KMS-11 (cell line): ENCODE data around the gene LASP1.

Experiments used
- H2AFZ ChIP-seq: fragments of 200-600 bp; sonication (generic); 2 replicates; pipeline ENCODE4 v1.6.1; 2016; ENCODE audit warnings: antibody characterized with exemption, mixed run types, low read depth
- H3K27ac ChIP-seq: fragments of 200-600 bp; sonication (generic); 2 replicates; pipeline ENCODE4 v1.6.1; 2016; ENCODE audit warnings: mild to moderate bottlenecking, mixed run types
- H3K27me3 ChIP-seq: fragments of 200-600 bp; sonication (generic); 2 replicates; pipeline ENCODE4 v1.6.1; 2017; ENCODE audit warnings: mild to moderate bottlenecking, low read depth, mixed run types, moderate library complexity; ENCODE audit not compliant: insufficient read depth
- H3K36me3 ChIP-seq: fragments of 200-600 bp; sonication (generic); 2 replicates; pipeline ENCODE4 v1.6.1; 2017; ENCODE audit warnings: mild to moderate bottlenecking, mixed run types; ENCODE audit not compliant: insufficient read depth
- H3K4me1 ChIP-seq: fragments of 200-600 bp; sonication (generic); 2 replicates; pipeline ENCODE4 v1.6.1; 2016; ENCODE audit warnings: mild to moderate bottlenecking, low read depth, mixed run types; ENCODE audit not compliant: poor library complexity, severe bottlenecking
- H3K4me2 ChIP-seq: fragments of 200-600 bp; sonication (generic); 2 replicates; pipeline ENCODE4 v1.7.0; 2016; ENCODE audit warnings: mild to moderate bottlenecking, mixed run types
- H3K4me3 ChIP-seq: fragments of 200-600 bp; sonication (generic); IDR thresholded peaks from 2 replicates; pipeline ENCODE4 v1.6.1; 2017; ENCODE audit warnings: low read depth, low read length, mixed read lengths; ENCODE audit not compliant: insufficient read depth
- H3K79me2 ChIP-seq: fragments of 200-600 bp; sonication (generic); 2 replicates; pipeline ENCODE4 v1.6.1; 2016; ENCODE audit warnings: low read depth, mixed run types; ENCODE audit not compliant: insufficient read depth
- H3K9ac ChIP-seq: fragments of 200-600 bp; sonication (generic); 2 replicates; pipeline ENCODE4 v1.6.1; 2016; ENCODE audit warnings: mild to moderate bottlenecking, mixed run types
- H4K20me1 ChIP-seq: fragments of 200-600 bp; sonication (generic); 2 replicates; pipeline ENCODE4 v1.6.1; 2016; ENCODE audit warnings: mild to moderate bottlenecking, mixed run types; ENCODE audit not compliant: insufficient read depth
- TF ChIP-seq, protein P1 (sequence below): fragments of 200-600 bp; sonication (generic); conservative IDR thresholded peaks from 2 replicates; pipeline ENCODE4 v1.6.1; 2017; ENCODE audit warnings: low read depth, mild to moderate bottlenecking, antibody characterized with exemption, low read length, moderate library complexity, mixed read lengths

Gene LASP1, protein sequence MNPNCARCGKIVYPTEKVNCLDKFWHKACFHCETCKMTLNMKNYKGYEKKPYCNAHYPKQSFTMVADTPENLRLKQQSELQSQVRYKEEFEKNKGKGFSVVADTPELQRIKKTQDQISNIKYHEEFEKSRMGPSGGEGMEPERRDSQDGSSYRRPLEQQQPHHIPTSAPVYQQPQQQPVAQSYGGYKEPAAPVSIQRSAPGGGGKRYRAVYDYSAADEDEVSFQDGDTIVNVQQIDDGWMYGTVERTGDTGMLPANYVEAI

DNA sequence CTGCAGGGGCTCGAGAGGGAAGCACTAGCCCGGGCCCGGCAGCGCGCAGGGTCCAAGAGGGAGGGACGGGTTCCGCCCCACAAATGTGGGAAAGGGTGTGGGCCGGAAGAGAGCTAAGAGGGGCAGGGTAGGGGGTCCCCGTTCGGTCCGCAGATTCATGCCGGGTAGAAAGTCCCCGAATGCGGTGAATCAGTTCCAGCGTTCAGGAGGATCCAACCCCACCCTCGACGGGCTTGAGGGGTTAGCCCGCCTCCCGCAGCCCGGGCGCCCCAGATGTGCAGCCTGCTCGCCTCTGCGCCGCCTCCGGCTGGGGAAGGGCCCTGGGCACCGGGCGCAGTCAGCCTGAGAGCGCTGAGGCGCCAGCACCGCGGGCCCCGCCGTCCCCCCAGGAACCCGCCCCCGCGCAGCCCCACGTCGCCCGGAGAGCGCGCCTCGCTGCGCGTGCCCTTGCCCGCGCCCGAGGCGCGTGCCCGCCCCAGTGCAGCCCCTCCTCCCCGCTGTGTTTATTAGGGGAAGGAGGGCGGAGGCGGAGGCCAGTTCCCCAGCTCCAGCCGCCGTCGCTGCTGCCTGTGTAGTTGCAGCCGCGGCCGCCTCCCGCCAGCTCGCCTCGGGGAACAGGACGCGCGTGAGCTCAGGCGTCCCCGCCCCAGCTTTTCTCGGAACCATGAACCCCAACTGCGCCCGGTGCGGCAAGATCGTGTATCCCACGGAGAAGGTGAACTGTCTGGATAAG lies at the start of gene LASP1:
Gene LASP1, plus strand, starts transcription at position 533 of the 733 bp plus-strand sequence. Its CDS starts 132 bp downstream, at position 665.
- H3K27ac ChIP-seq: peak within 1 kb of the TSS; percentile 74
- H2AFZ ChIP-seq: peak within 1 kb of the TSS; percentile 56
- H3K4me1 ChIP-seq: peaks cover 24% of the 10 kb centered on the region
- H4K20me1 ChIP-seq: no peaks in the 10 kb centered on the region
- H3K9ac ChIP-seq: peak within 1 kb of the TSS; percentile 62
- H3K4me2 ChIP-seq: peak within 1 kb of the TSS; percentile 97
- no peaks in the 10 kb centered on the region for H3K36me3 ChIP-seq
- peak within 1 kb of the TSS; percentile 64 for H3K4me3 ChIP-seq
- TF ChIP-seq, protein P1, sequence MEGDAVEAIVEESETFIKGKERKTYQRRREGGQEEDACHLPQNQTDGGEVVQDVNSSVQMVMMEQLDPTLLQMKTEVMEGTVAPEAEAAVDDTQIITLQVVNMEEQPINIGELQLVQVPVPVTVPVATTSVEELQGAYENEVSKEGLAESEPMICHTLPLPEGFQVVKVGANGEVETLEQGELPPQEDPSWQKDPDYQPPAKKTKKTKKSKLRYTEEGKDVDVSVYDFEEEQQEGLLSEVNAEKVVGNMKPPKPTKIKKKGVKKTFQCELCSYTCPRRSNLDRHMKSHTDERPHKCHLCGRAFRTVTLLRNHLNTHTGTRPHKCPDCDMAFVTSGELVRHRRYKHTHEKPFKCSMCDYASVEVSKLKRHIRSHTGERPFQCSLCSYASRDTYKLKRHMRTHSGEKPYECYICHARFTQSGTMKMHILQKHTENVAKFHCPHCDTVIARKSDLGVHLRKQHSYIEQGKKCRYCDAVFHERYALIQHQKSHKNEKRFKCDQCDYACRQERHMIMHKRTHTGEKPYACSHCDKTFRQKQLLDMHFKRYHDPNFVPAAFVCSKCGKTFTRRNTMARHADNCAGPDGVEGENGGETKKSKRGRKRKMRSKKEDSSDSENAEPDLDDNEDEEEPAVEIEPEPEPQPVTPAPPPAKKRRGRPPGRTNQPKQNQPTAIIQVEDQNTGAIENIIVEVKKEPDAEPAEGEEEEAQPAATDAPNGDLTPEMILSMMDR: no peak
- H3K79me2 ChIP-seq: peaks cover 41% of the 10 kb centered on the region
- no peaks in the 10 kb centered on the region for H3K27me3 ChIP-seq

DNA sequence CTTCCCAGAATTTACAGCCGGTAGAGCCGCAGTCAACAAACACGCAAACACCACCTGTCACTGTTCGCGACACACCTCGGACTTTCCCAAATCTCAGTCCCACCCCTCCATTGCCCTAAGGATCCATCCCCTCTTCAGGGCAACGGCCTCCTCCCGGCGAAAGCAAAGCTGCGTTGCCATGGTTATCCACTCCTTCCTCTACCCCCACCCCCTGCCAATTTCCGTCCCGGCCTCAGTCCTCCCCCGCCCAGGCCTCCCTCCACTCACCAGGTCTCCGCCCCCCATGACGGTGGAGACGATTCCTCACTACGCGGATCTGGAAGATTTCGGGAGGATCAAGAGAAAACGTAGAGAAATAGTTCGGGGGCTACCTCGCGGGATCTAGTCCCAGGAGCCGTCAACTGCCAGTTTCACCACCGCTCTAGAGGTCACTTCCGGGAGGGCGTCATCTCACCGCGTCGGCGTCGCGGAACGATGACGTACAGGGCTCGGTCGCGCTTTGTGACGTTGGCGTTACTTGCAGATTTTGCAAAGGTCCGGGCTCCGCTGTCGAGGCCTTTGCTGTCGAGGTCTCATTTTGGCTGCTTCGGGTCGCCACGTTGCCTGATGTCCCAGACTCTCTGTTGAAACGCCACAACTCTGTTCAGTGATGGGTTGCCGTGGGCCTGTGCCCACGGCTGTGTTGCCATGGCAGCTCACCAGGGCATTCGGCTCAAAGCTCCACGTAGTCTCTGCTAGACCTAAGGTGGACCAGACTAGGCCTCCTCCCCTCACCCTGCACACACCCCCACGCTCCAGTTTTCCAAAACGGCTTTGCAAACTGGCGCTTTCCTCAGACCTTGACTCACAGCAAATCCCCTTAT lies 44.7 kb upstream of the LASP1 start, which contains the start of gene CWC25:
Gene CWC25, minus strand, starts transcription at position 423 of the 863 bp plus-strand sequence. Its CDS starts 138 bp downstream, at position 285.
- peak within 1 kb of the TSS; percentile 98 for H3K27ac ChIP-seq
- no peaks in the 10 kb centered on the region for H3K27me3 ChIP-seq
- H3K9ac ChIP-seq: peak within 1 kb of the TSS; percentile 97
- TF ChIP-seq, protein P1: no peak
- no peaks in the 10 kb centered on the region for H4K20me1 ChIP-seq
- no peak within 1 kb of the TSS for H3K4me3 ChIP-seq
- H2AFZ ChIP-seq: peak within 1 kb of the TSS; percentile 32
- peaks cover 14% of the 10 kb centered on the region for H3K4me1 ChIP-seq
- H3K79me2 ChIP-seq: peaks cover 46% of the 10 kb centered on the region
- peaks cover 5% of the 10 kb centered on the region; the same call in 1 of the 2 replicates for H3K36me3 ChIP-seq
- H3K4me2 ChIP-seq: peak within 1 kb of the TSS; percentile 98

DNA sequence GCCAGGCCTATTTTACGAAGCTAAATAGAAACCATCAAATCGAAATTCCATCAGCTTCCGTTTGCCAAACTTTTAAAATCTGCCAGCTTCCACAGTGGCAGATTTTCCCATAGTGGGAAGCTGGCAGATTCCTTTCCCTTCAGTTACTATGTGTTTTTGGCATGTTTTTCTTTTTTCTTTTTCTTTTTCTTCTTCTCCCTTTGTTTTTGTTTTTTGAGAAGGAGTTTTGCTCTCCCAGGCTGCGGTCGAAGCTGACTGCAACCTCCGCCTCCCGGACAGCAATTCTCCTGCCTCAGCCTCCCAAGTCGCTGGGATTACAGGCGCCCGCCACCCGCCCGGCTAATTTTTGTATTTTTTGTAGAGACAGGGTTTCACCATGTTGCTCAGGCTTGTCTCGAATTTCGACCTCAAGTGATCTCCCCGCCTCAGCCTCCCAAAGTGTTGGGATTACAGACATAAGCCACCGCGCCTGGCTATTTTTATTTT lies 44.1 kb upstream of the LASP1 start:
- Histone ChIP-seq H3K36me3 (peaks cover 4% of the 10 kb centered on the region; the same call in 1 of the 2 replicates), H3K27me3 (no peaks in the 10 kb centered on the region), H3K27ac (peak overlapping the region; percentile 98), H3K4me1 (peaks cover 14% of the 10 kb centered on the region), H3K9ac (peak overlapping the region; percentile 97), H2AFZ (peak overlapping the region; percentile 32), H4K20me1 (no peaks in the 10 kb centered on the region), H3K79me2 (peaks cover 43% of the 10 kb centered on the region), H3K4me2 (peak overlapping the region; percentile 98), H3K4me3 (no peak overlapping the region)
- TF ChIP-seq, protein P1: no peak

DNA sequence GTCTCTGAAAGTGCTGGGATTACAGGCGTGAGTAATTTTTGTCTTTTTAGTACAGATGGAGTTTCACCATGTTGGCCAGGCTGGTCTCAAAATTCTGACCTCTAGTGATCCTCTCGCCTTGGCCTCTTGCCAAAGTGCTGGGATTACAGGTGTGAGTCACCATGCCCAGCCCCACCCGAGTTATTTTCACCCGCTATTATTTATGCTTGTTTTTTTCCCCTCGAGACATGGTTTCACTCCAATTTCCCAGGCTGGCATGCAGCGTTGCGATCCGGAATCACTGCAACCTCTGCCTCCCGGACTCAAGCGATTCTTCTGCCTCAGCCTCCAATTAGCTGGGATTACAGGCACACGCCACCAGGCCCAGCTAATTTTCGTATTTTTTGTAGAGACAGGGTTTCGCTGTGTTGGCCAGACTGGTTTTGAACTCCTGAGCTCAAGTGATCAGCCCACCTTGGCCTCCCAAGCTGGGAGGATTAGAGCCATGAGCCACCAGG lies 25.5 kb upstream of the LASP1 start:
- Histone ChIP-seq H3K4me1 (peaks cover 30% of the 10 kb centered on the region), H3K4me3 (no peak overlapping the region), H3K27ac (peak overlapping the region; percentile 81), H3K36me3 (peaks cover 8% of the 10 kb centered on the region; the same call in 1 of the 2 replicates), H3K4me2 (peak overlapping the region; percentile 39), H2AFZ (no peak overlapping the region), H4K20me1 (peaks cover 8% of the 10 kb centered on the region; the same call in 1 of the 2 replicates), H3K79me2 (no peaks in the 10 kb centered on the region), H3K27me3 (no peaks in the 10 kb centered on the region), H3K9ac (peak overlapping the region; percentile 24; the same call in 1 of the 2 replicates)
- TF ChIP-seq, protein P1: no peak
